ENCODE data around the gene LINGO4. TPM values are rescaled to one million over a fixed set of nuclear protein-coding genes. Genes with fewer than 3 reads are reported as not detected.

Gene LINGO4
- total and polyA plus RNA-seq, 10 of the 15 experiments (the other 5 are each of a cell fraction or from before 2014, with no cell fraction given): not detected

GRCh38 chr1:151777317-151777716 lies 27.9 kb downstream of the LINGO4 start:
- no TSS peak for BruUV-seq (replicated peaks)
- Histone ChIP-seq H3K4me1 (ENCODE audit: control insufficient read depth, insufficient read depth, low read length) (no peaks in the 10 kb centered on the region), H3K4me3 (no peak overlapping the region), H3K4me2 (ENCODE audit: control insufficient read depth, insufficient read depth) (no peak overlapping the region), H3K36me3 (ENCODE audit: control insufficient read depth in 2 of 2, insufficient read depth in 2 of 2, low read length in 1 of 2) (no peaks in the 10 kb centered on the region), H3K79me2 (ENCODE audit: control insufficient read depth, insufficient read depth, low read length) (no peaks in the 10 kb centered on the region), H3K27me3 (replicated peaks in 1 of 2; ENCODE audit: control insufficient read depth in 2 of 2, insufficient read depth in 2 of 2, low read length in 1 of 2) (no peaks in the 10 kb centered on the region), H3K9ac (ENCODE audit: control insufficient read depth, insufficient read depth, low read length) (no peak overlapping the region), H3K27ac (ENCODE audit: control insufficient read depth, insufficient read depth) (no peak overlapping the region), H2AFZ (ENCODE audit: control insufficient read depth, low read depth, low read length) (no peak overlapping the region), H3K9me3 (replicated peaks; ENCODE audit: control insufficient read depth, insufficient read depth, low read length) (no peaks in the 10 kb centered on the region), H4K20me1 (ENCODE audit: control insufficient read depth, insufficient read depth) (no peaks in the 10 kb centered on the region)
- ChIA-PET POLR2A (interaction anchor here (0.6 kb wide), 1 partner anchor 463 kb away, joined by 3 read pairs; no protein-coding TSS in a partner anchor), RAD21 (ENCODE audit: unreplicated experiment) (no interaction called here), CTCF (interaction anchor here (0.6 to 1.5 kb wide), 2 partner anchors 12 to 107 kb away, joined by 3 to 8 read pairs; no protein-coding TSS in a partner anchor), SMC1A (ENCODE audit: uncharacterized antibody, unreplicated experiment) (interaction anchor here (0.9 to 1.2 kb wide), 2 partner anchors 14 to 69 kb away, joined by 3 read pairs; partner anchors contain the start of gene MRPL9)
- TF ChIP-seq REST (IDR thresholded peaks at IDR 0.05; ENCODE audit: low read depth, low read length) (no peak), BHLHE40 (IDR thresholded peaks at IDR 0.05; ENCODE audit: borderline replicate concordance in 1 of 2, low read depth in 2 of 2, low read length in 1 of 2) (no peak)
- no peak for ATAC-seq
- in situ Hi-C loops (cut with MboI) (no loop called here), intact Hi-C loops (cut with micrococcal nuclease; ENCODE audit: unreplicated experiment) (no loop called here)
- no peak for FAIRE-seq
- 96% methylated on average over 4 of the region's 4 CpGs for WGBS (ENCODE audit: insufficient coverage, insufficient replicate concordance, low lambda C conversion rate, missing lambda C conversion rate)
- DNase-seq (ENCODE audit: low read depth, low spot score): no peak

- WGBS (ENCODE audit: insufficient coverage, insufficient replicate concordance, low lambda C conversion rate, missing lambda C conversion rate): 63% methylated on average over 3 of the region's 3 CpGs
- Histone ChIP-seq H3K36me3 (ENCODE audit: control insufficient read depth in 2 of 2, insufficient read depth in 2 of 2, low read length in 1 of 2) (no peaks in the 10 kb centered on the region), H3K4me1 (ENCODE audit: control insufficient read depth, insufficient read depth, low read length) (no peaks in the 10 kb centered on the region), H3K27ac (ENCODE audit: control insufficient read depth, insufficient read depth) (no peak overlapping the region), H3K9ac (ENCODE audit: control insufficient read depth, insufficient read depth, low read length) (no peak overlapping the region), H3K9me3 (replicated peaks; ENCODE audit: control insufficient read depth, insufficient read depth, low read length) (no peaks in the 10 kb centered on the region), H2AFZ (ENCODE audit: control insufficient read depth, low read depth, low read length) (no peak overlapping the region), H3K27me3 (replicated peaks in 1 of 2; ENCODE audit: control insufficient read depth in 2 of 2, insufficient read depth in 2 of 2, low read length in 1 of 2) (no peaks in the 10 kb centered on the region), H3K4me2 (ENCODE audit: control insufficient read depth, insufficient read depth) (no peak overlapping the region), H4K20me1 (ENCODE audit: control insufficient read depth, insufficient read depth) (no peaks in the 10 kb centered on the region), H3K4me3 (no peak overlapping the region), H3K79me2 (ENCODE audit: control insufficient read depth, insufficient read depth, low read length) (no peaks in the 10 kb centered on the region)
- ChIA-PET CTCF (interaction anchor here (1.5 kb wide), 1 partner anchor 13 kb away, joined by 8 read pairs; no protein-coding TSS in a partner anchor), RAD21 (ENCODE audit: unreplicated experiment) (no interaction called here), SMC1A (ENCODE audit: uncharacterized antibody, unreplicated experiment) (interaction anchor here (1.2 kb wide), 1 partner anchor 14 kb away, joined by 3 read pairs; the partner anchor contains the start of gene MRPL9), POLR2A (no interaction called here)
- FAIRE-seq (no peak), DNase-seq (ENCODE audit: low read depth, low spot score) (no peak), ATAC-seq (no peak)
- intact Hi-C loops (cut with micrococcal nuclease; ENCODE audit: unreplicated experiment): no loop called here
- no TSS peak for BruUV-seq (replicated peaks)
- no peak for TF ChIP-seq TAF1 (IDR thresholded peaks at IDR 0.05; ENCODE audit: borderline replicate concordance, low read depth, low read length)
- TF ChIP-seq MLLT1 (IDR thresholded peaks at IDR 0.05): no peak
- TF ChIP-seq HCFC1 (IDR thresholded peaks at IDR 0.05; ENCODE audit: low read length): no peak
- no peak for TF ChIP-seq MAX (IDR thresholded peaks at IDR 0.05; ENCODE audit: low read depth, low read length)
- no peak for TF ChIP-seq TCF3 (IDR thresholded peaks at IDR 0.05; ENCODE audit: borderline replicate concordance, insufficient read depth, low read depth, low read length)
- no peak for TF ChIP-seq EZH2 (IDR thresholded peaks at IDR 0.05; ENCODE audit: borderline replicate concordance, control insufficient read depth, low read depth, low read length)
- TF ChIP-seq CHD4 (IDR thresholded peaks at IDR 0.05): no peak
- no peak for TF ChIP-seq SIX5 (IDR thresholded peaks at IDR 0.05; ENCODE audit: low read depth, low read length, severe bottlenecking)
- TF ChIP-seq CBX5 (IDR thresholded peaks at IDR 0.05; ENCODE audit: low read depth): no peak
- in situ Hi-C loops (cut with MboI): no loop called here
Observed at GRCh38 chr1:151776665-151777062, 28.6 kb downstream of the LINGO4 start.

All from GM12878 (cell line).